GM12878 (cell line): ENCODE results near the gene ENOX1.

Source experiments
- EP300 ChIP-seq, 2 experiments: fragments of 150-350 bp in 1 of 2; IDR thresholded peaks; 2 replicates each; pipeline ENCODE4 v1.6.1; 2011 to 2012; ENCODE audit warnings: low read depth in 2 of 2, low read length in 2 of 2, borderline replicate concordance in 1 of 2, improper control_type of control experiment in 1 of 2, inconsistent platforms in 1 of 2; ENCODE audit not compliant: control insufficient read depth in 1 of 2
- FOXK2 ChIP-seq: fragments of 450-650 bp; IDR thresholded peaks from 2 replicates; pipeline ENCODE4 v1.6.1; 2017; ENCODE audit warnings: mild to moderate bottlenecking, moderate library complexity
- POLR2A ChIP-seq: IDR thresholded peaks from 2 replicates; pipeline ENCODE4 v1.6.1; 2011; ENCODE audit warnings: low read depth, mild to moderate bottlenecking, low read length
- TAF1 ChIP-seq: IDR thresholded peaks from 2 replicates; pipeline ENCODE4 v1.6.1; 2011; ENCODE audit warnings: mild to moderate bottlenecking, low read depth, low read length, borderline replicate concordance
- YY1 ChIP-seq: IDR thresholded peaks from 2 replicates; pipeline ENCODE4 v1.6.1; 2011; ENCODE audit warnings: low read depth, mild to moderate bottlenecking, low read length
- ZNF207 ChIP-seq: fragments of 450-650 bp; IDR thresholded peaks from 2 replicates; pipeline ENCODE4 v1.6.1; 2014; ENCODE audit warnings: antibody characterized with exemption, mild to moderate bottlenecking, borderline replicate concordance
- TF ChIP-seq, protein P1 (sequence below), 3 experiments: IDR thresholded peaks in 2 of 3; conservative IDR thresholded peaks in 1 of 3; 2 replicates each; pipeline ENCODE4 v1.5.1; 2011; ENCODE audit warnings: low read depth in 3 of 3, low read length in 3 of 3, mild to moderate bottlenecking in 3 of 3, control low read depth in 2 of 3, moderate library complexity in 2 of 3, inconsistent platforms in 1 of 3, mixed read lengths in 1 of 3; ENCODE audit not compliant: control insufficient read depth in 2 of 3, insufficient read depth in 1 of 3; ENCODE audit errors: extremely low read depth in 1 of 3
- TF ChIP-seq, protein P2 (sequence below): IDR thresholded peaks from 2 replicates; pipeline ENCODE4 v1.6.1; 2011; ENCODE audit warnings: low read depth, mild to moderate bottlenecking, low read length, moderate library complexity, borderline replicate concordance; ENCODE audit errors: extremely low read depth

DNA sequence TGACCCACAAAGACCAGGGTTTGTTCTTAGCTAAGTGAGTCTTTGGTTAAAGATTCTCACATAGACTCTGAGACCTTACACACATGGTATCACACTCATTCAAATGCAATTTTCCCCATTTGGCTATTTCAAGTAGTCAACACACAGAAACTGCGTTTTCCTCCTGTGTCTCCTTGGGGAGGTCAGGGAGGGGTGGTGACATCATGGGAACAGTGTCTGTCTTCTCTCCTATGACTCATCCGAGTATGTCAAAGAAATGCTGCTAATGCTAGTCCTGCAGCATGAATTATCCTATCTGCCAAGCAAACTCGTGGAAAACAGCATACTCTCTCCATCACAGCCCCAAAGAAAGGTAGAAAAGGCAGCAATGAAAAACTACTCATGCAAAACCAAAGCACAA is 100.2 kb downstream of the ENOX1 start:
- TF ChIP-seq ZNF207: no peak
- TF ChIP-seq TAF1: no peak
- TF ChIP-seq FOXK2: no peak
- TF ChIP-seq, protein P1, sequence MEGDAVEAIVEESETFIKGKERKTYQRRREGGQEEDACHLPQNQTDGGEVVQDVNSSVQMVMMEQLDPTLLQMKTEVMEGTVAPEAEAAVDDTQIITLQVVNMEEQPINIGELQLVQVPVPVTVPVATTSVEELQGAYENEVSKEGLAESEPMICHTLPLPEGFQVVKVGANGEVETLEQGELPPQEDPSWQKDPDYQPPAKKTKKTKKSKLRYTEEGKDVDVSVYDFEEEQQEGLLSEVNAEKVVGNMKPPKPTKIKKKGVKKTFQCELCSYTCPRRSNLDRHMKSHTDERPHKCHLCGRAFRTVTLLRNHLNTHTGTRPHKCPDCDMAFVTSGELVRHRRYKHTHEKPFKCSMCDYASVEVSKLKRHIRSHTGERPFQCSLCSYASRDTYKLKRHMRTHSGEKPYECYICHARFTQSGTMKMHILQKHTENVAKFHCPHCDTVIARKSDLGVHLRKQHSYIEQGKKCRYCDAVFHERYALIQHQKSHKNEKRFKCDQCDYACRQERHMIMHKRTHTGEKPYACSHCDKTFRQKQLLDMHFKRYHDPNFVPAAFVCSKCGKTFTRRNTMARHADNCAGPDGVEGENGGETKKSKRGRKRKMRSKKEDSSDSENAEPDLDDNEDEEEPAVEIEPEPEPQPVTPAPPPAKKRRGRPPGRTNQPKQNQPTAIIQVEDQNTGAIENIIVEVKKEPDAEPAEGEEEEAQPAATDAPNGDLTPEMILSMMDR (IDR thresholded peaks at IDR 0.05 in 2 of 3, conservative IDR thresholded peaks at IDR 0.05 in 1 of 3; ENCODE audit: control insufficient read depth in 2 of 3, extremely low read depth in 1 of 3, insufficient read depth in 1 of 3, low read depth in 3 of 3, low read length in 3 of 3): no peak
- TF ChIP-seq POLR2A: no peak
- TF ChIP-seq, protein P2, sequence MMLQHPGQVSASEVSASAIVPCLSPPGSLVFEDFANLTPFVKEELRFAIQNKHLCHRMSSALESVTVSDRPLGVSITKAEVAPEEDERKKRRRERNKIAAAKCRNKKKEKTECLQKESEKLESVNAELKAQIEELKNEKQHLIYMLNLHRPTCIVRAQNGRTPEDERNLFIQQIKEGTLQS: no peak
- TF ChIP-seq EP300 (IDR thresholded peaks at IDR 0.05; ENCODE audit: borderline replicate concordance in 1 of 2, control insufficient read depth in 1 of 2, low read depth in 2 of 2, low read length in 2 of 2): no peak
- TF ChIP-seq YY1: no peak
